Hepatic stellate cell (primary cell): ENCODE measurements around the gene FNDC5.

ENCODE experiments used
- DNase-seq: peaks from one replicate; pipeline ENCODE4 v3.0.0; 2011; ENCODE audit warnings: low spot score

The FNDC5 gene

GRCh38 chr1:32884032-32884372 lies 13.3 kb upstream of the FNDC5 start:
- DNase-seq, result no peak

GRCh38 chr1:32883338-32884031 lies 12.8 kb upstream of the FNDC5 start:
- DNase-seq, result no peak

- no peak for DNase-seq
Measured at GRCh38 chr1:32881871-32882850, 11.4 kb upstream of the FNDC5 start.

GRCh38 chr1:32881291-32881690 lies 10.6 kb upstream of the FNDC5 start:
- no peak for DNase-seq

- no peak for DNase-seq
Measured at GRCh38 chr1:32878637-32879041, 7.9 kb upstream of the FNDC5 start.

- no peak for DNase-seq
Measured at GRCh38 chr1:32878183-32878582, 7.5 kb upstream of the FNDC5 start.

- no peak for DNase-seq
Measured at GRCh38 chr1:32877211-32878110, 6.7 kb upstream of the FNDC5 start.

GRCh38 chr1:32876341-32877210 lies 5.9 kb upstream of the FNDC5 start:
- DNase-seq, result peak; percentile 86

GRCh38 chr1:32874860-32875752 lies 4.4 kb upstream of the FNDC5 start:
- no peak for DNase-seq

- DNase-seq, result no peak
Measured at GRCh38 chr1:32873484-32873883, 2.8 kb upstream of the FNDC5 start.

GRCh38 chr1:32872192-32872460 lies 1.4 kb upstream of the FNDC5 start:
- no peak for DNase-seq

GRCh38 chr1:32871364-32872191 lies 866 bp upstream of the FNDC5 start:
- no peak for DNase-seq

- no peak for DNase-seq
Measured at GRCh38 chr1:32869923-32870614, 643 bp downstream of the FNDC5 start.

GRCh38 chr1:32868806-32869455 lies 1.8 kb downstream of the FNDC5 start:
- no peak for DNase-seq

- DNase-seq, result no peak
Measured at GRCh38 chr1:32868085-32868484, 2.6 kb downstream of the FNDC5 start.

- no peak for DNase-seq
Measured at GRCh38 chr1:32867671-32868070, 3.0 kb downstream of the FNDC5 start.

GRCh38 chr1:32867151-32867550 lies 3.6 kb downstream of the FNDC5 start:
- DNase-seq, result no peak

GRCh38 chr1:32865639-32866405 lies 4.9 kb downstream of the FNDC5 start:
- no peak for DNase-seq
